Stimulated activated CD4-positive, alpha-beta T cell treated with anti-CD3 and anti-CD28 coated beads, Interleukin-15, amount 100 ng/mL, for 48 hours (primary cell): ENCODE data around the gene ZNF512B.
A peak's percentile ranks its signal among the peaks of the same experiment; 100 is the strongest.
"Not testable (repeated sequence)": the region's sequence is repeated elsewhere in the genome, so short reads cannot be mapped to it uniquely, and the experiment has no call there.

ENCODE experiments used
- DNase-seq, 2 donors: peaks; one replicate each; pipeline ENCODE4 v3.0.0-alpha.2; 2020; ENCODE audit warnings: low read depth in 2 of 2

Gene ZNF512B

DNA sequence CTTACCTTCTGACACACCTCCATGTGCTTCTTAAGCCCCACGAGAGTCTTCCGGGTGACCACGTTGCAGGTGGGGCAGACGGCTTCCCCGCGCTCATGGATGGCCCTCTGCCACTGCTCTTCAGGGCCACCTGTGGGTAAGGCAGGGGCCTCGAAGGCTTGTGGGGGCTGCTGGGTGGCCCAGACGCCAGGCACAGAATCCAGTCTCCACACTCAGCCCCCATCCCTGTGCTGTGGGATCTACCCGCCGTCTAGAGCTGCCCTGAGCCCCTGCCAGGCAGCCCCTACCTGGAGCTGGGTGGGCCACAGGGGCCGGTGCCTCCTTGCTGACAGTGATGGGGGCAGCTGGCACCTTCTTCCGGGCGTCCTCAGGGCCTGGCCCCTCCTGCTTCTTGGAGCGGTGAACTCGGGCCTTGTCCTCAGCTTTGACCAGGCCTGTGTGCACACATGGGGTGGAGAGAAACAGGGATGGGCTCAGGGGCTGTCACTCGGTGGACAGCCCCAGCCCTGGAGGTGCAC is 5.9 kb downstream of the ZNF512B start:
- no peak for DNase-seq

DNA sequence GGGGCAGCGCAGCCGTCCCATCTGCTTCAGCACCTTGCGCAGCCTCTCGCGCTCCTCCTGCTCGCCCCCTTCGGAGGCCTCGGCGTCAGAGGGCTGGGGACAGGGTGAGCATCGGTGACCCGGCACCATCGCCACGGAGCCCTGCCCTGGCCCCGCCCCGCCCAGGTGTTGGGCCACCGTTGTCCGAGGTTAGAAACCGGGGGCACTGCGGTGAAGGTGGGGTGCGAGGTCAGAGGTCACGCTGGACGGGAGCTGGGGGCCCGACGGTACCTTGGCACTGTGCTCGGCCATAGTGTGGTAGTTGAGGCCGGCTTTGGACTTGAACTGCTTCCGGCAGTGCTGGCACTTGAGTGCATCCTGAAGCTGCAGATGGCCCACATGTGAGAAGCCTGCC is 6.4 kb downstream of the ZNF512B start:
- DNase-seq: no peak

DNA sequence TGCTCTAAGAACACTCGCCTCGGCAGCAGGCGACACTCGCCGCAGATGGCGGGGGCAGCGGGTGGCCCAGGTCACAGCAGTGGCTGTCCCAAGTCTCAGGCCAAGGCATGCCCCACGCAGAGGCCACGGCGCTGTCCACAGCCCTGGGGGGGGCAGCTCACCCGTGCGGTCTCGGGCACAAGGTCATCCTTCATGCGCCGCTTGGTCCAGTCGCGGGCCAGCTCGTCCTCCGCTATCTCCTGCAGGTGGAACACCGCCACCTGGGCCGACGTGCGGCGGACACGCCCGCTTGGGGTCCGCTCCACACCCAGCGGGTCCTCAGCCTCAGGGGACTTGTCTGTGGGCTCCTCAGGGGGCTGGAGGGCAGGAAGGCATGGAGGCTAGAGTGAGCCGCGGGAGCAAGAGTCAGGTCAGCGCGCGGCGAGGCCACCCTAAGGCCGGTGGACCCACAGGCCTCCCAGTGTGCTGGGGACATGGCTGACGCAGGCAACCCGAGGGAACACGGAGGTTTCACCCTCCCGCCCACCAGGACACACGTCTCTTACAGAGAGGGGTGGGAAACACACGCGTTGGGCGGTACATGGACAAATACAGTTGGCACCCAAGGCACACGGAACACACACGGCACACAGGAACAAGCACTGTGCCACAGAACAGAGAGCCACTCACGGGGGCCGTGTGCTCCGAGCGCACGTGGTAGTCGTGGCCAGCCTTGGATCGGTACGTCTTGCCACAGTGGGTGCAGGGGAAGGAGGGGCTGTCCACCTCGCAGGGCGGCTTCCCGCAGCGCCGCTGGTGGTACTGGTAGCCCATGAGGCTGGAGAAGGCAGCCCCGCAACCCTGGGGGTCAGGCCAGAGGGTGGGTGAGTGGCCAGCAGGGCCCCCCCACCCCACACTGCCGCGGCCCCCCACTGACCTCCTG is 7.0 kb downstream of the ZNF512B start:
- no peak for DNase-seq

DNA sequence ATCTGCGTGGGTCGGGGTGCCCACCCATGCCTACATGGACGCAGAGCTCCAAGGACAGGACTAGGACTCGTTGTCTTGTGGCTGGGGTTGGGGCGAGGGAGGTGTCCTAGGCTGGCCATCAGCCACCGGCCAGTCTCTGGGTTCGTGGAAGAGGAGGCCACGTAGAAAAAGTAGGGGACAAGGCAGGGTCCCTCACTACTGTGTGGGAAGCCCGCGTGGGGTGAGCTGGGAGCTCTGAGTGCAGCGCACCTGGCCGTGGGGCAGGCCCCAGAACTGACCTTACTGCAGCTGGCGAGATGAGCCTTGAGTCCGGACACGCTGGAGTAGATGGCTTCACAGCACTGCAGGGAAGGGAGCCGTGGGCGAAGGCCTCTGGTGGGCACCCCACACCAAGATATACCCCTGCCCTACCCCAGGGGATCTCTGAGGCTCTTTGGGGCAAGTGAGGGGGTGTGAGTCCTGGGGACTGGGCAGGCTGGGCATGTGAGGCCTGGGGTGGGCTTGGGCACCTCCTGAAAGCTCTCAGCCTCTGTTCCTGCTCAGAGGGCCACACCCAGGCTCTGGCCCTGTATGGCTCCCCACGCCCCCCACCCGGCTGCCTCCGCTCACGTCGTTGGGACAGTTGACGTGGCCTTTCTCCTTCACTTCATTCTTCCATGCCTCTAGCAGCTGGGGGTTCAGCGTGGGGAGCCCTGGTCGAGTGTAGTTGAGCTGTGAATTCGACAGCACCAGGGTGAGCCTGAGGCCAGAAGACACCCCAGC is 7.9 kb downstream of the ZNF512B start:
- DNase-seq: no peak

DNA sequence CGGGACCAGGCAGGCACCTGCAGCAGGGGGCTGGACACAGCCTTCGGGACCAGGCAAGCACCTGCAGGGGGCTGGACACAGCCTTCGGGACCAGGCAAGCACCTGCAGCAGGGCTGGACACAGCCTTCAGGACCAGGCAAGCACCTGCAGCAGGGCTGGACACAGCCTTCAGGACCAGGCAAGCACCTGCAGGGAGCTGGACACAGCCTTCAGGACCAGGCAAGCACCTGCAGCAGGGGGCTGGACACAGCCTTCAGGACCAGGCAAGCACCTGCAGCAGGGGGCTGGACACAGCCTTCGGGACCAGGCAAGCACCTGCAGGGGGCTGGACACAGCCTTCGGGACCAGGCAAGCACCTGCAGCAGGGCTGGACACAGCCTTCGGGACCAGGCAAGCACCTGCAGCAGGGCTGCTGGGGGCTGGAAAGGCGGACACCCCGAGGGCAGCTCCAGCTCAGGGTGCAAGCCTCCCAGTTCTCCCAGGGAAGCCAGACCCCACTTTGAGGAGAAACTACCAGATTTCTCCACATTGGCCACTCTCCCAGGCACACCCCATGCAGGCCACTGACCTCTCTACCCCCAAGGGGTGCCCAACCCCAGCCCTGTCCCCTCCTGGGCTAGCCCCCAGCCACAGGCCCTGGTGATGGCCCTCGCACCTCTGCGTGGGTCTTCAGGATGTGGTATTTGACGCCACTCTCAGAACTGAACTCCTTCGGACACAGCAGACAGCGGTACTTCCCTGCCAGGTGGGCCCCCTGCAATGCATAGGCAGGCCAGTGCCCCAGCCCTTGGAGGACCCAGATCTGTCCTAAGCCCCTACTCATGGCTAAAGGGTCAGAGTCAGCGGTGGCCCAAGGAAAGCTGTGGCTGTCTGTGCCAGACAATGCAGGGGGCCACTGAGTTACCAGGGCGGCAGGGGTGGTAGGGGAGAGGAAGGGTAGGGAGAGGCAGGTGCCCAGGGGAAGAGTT is 8.8 kb downstream of the ZNF512B start:
- DNase-seq: not testable (repeated sequence)

DNA sequence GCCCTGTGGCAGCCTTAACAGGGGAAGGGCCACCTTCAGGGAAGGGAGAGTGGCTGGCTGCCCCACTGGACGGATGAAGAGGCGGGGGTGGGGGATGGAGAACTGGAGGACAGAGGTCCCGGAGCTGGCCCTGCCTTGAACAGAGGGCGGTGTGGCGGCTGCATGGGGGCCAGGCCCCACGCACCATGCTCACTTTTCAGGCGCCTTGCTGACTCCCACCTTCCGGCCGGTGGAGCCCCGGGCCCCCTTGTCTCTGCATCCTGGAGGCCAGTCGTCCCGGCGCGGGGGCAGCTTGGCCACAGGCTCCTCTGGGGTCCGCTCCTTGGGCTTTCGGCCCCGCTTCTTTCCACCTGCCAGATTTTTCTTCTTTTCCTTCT is 10.0 kb downstream of the ZNF512B start:
- DNase-seq: no peak

DNA sequence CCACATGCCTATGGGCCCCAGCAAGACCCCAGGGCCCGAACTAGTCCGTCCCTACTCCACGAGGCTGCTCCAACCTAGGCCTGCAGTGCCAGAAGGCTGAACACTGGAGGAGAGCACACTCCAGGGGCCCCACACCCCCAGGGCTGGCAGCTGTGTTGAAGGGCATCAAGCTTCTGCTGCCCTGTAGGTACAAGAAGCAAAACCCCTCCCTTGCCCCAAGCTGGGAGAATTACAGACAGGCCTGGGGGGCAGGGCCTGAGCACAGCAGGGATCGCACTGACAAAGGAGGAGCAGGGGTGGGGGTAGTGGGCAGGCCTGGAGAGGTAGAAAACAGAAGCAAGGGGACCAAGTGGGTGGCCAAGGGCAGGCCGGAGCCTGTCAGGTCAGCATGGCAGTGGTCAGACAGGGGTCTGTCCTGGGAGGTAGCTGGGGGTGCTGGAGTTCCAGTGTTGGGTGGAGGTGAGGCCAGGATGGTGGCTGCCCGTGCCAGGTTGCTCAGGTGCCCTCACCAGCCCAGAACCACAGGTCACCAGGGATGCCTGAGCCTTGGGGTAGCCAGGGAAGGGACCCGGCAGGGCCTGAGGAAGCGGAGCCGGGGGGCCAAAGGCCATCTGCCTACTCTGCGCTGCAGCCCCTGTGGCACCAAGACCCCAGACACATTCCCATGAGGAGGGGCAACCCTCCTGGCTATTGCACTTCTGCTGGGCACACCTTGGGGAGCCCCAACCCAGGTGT is 10.6 kb downstream of the ZNF512B start:
- no peak for DNase-seq

DNA sequence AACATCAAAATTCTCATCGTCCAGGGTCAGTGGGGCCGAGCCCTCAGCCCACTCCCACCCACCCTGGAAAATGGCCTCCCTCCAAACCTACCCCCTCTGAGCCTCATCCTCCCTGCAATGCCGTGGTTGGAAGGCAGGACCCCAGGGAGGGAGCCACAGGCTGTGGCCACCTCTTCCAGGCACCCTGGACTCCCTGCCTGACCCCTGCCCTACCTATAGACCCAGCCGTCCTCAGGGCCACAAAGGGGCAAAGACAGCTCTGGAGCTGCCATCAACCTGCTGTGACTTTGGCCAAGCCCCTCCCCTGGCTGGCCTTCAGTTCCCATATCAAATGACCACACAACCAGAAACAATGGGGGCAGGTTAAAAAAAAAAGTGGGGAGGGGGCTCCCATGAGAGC is 11.3 kb downstream of the ZNF512B start:
- no peak for DNase-seq

DNA sequence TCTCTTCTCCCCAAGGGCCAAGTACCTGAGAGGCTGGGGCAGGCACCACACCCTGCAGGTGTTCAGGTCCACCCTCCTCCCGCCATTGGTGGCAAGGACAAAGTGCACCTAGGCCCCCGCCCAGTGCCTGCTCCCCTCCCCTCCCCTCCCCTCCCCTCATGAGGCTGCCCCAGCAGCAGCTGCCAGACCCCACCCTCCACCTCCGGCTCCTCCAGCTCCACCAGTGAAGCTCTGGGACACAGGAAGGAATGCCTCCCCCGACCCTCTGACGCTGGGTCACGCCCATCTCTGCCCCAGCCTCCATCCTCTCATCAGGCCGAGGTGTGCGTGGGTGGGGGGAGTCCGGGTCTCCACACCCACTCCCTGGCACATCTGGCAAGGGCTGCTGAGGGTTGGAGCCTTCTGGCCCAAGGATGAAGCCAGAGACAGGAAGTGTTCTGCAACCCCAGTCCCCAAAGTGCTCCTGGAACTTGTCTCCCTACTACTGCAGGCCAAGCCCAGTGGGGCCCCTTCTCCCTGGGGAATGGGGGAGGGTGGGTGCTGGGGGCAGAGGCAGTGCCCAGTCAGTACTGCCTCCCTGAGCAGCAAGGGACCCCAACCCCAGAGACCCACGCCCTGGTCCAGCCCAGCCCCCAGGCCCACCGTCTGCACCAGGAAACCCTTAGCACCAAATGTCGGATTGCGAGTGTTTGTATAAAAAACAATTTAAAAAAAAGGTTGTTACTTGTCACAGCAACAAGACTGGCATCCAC is 11.9 kb downstream of the ZNF512B start:
- DNase-seq: no peak

DNA sequence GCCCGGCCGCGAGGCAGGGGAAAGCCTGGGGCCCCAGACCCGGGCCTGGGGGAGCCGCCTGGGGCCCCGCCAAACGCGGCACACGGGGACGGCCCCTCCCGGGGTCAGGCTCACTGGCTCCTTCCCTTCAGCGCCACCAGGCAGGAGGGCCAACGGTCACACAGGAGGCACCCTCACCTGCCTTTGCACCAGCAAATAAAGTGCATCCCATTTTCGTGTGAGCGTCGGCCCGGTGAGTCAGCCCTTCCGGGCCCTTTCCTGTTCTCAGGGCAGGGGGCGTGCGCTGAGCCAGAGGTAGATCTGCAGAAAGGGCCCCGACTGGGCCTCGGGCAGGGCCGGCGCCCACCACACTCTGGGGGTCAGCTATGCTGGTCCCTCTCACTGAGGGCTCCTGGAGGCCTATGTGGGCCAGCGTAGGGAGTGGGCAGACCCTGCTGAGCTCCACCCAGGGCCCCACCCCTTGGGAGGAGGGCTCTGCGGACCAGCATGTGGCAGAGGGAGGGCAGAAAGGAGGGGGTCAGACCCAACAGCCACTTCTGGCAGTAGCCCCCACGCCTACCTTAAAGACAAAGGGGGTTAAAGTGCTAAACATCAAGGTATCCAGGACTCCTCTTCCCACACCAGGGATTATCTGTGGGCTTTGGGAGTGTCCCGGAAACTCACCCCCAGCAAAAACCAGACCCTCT is 12.6 kb downstream of the ZNF512B start:
- DNase-seq: peak in 1 of 2 donors; percentile 70

DNA sequence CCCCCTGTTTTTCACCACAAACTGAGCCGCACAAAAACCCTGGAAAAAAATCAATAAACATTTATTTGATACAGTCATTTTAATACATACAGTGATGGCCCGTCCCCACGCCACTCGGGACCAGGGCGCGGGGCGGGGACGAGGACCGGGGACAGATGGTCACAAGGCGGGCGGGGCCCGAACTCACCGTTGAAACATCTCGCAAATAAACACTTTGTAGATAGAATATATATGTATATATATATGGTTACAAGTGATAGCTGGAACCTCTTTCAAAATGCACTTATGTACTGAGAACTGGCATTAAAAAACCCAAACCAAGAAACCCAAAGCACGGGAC is 13.1 kb downstream of the ZNF512B start:
- no peak for DNase-seq

DNA sequence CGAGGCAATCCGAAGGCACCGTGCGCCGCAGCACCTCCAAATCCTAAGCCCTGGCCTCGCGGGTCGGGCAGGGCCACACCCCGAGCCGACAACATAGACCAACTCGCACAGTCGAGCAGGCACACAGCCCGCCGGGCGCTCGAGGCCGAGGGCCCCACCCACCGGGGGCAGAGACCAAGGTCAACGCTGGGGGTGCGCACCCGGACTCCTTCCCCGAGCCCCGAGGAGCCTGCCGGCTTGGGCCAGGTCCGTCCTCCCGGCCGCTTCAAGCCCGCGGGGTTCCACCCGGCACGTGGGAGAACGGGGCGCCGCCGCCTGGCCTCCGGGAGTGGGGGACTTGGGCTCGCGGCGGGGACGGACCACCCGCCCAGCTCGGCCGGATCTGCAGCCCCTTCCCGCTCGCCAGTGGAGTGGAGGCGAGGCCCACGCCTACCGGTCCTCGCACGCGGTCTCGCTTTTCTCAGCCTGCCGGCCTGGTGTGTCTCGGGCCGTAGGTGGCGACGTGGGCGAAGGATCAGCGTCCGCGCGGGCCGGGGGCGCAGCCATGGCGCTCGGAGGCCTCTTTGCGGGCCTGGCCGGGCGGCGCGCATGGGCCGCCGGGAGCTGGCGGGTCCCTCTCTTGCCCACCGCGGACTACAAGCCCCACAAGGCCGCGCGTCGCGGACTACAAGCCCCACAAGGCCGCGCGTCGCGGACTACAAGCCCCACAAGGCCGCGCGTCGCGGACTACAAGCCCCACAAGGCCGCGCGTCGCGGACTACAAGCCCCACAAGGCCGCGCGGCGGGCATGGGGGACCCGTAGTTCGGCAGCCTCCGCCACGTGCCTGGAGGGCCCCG is 13.7 kb downstream of the ZNF512B start, which contains the start of gene UCKL1:
UCKL1 (minus strand) TSS at position 590 of the 837 bp plus-strand sequence; CDS start at position 546, 44 bp downstream.
- peak; percentile 84 to 85 for DNase-seq

DNA sequence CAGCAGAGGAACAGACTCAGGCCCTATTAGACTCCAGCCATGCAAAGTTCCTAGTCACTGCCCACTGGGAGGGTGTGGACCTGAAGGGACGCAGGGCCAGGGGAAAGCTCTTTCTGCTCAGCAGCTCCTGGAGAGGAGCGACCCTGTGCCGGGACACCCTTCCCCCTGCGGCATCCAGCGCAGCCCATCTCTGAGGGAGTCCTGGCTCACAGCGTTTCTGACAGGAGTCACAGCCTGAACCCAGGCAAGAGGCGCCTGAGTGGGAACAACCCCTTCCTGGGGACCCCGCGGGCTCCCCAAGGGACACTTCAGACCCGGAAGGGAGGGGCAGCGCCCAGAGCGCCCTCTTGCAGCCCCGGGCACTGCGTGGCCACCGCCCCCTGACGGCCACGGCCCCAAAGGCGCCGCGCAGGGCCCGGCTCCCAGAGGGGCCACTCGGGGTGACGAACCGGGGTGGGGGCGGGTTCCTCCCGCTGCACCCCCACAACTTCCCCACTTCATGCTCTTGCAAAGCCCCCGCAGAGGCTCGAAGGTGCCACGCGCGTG is 14.4 kb downstream of the ZNF512B start:
- no peak for DNase-seq

DNA sequence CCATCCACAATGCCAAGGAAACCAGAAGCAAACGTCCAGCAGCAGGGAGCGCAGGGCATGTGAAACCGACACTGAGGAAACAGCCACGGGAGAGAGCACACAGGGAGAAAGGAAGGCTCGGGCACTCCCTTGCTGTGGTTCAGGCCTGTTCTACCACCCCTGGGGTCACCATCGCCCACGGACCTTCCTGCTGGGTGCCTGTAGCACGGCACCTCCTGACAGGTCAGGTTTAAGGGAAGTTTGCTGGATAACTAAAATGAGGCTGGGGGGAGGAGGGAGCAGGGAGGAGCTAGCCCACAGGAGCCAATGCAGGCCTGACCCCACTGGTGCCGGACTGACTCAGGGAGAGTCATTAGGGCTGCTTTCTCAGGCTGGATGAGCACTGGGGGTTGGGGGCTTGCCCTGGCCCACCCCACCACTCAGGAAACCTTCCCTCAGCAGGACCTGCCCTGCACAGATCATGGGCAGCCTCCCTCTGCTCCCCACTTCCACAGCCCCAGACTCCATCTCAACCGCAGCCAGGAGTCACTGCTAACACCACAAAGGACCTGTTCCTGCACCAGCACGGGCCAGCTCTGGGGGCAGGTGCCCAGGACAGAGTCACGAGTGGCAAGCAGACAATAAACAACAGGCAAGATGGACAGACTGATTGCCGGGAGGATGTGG is 15.8 kb downstream of the ZNF512B start:
- DNase-seq: no peak

DNA sequence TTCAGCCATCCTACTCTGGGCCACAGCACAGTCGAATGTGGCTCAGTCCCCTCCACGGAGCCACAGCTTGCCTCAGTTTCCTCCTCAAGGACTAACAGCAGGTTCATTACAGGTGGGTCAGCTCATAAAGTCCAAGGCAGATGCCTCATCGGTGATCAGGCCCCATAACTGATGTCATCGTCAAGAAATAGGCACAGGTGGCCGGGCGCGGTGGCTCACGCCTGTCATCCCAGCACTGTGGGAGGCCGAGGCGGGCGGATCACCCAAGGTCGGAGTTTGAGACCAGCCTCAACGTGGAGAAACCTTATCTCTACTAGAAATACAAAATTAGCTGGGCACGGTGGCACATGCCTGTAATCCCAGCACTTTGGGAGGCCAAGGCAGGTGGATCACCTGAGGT is 17.0 kb downstream of the ZNF512B start:
- DNase-seq: no peak

DNA sequence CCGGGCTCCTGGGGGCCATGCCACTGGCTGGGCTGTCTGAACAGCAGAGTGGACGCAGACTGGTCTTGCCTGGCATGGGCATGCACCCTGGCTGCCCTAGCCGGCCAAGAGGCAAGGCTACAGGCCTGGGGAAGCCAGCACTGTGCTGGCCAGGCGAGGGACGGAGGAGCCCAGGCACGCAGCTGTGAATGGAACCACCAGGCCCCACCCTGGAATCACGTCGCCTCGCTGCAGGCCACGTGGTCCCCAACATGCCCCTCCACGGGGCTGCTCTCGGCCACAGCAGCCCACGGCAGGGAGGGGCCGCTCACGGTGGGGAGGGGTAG is 17.6 kb downstream of the ZNF512B start:
- no peak for DNase-seq

DNA sequence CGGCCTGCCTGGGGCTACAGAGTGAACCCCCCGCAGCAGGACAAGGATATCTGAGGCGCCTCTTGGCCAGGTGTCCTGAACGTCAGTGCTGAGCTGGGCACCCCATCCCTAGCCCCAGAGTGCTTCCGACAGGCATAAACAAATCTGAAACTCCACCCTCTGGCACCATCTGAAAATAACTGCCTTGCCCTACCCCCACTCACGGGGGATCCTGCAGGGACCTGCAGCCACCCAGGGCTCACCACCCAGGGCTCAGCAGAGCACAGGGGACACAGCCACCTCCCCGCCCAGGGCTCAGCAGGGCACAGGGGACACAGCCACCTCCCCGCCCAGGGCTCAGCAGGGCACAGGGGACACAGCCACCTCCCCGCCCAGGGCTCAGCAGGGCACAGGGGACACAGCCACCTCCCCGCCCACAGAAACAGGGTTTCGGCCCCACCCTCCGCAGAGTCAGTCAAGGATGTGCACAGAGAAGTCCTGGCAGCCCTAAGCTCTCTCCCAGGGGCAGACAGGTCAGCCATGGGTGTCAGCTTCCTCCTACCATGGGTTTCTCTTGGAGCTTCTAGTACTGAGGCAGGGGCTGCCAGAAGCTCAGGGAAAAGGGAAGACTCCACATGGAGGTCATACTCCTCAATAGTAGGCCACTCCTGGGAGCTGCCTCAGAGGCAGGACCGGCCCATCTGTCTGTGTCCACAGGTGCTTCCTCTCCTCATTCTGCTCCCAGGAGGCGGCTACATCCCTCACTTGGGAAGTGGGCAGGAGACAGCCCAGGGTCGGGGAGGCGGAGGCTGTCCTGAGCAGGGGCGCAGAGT is 18.1 kb downstream of the ZNF512B start:
- no peak for DNase-seq
